ENCODE measurements around the gene MAPK1.
"Not testable (repeated sequence)": the region's sequence is repeated elsewhere in the genome, so short reads cannot be mapped to it uniquely, and the experiment has no call there.

The MAPK1 gene

DNA sequence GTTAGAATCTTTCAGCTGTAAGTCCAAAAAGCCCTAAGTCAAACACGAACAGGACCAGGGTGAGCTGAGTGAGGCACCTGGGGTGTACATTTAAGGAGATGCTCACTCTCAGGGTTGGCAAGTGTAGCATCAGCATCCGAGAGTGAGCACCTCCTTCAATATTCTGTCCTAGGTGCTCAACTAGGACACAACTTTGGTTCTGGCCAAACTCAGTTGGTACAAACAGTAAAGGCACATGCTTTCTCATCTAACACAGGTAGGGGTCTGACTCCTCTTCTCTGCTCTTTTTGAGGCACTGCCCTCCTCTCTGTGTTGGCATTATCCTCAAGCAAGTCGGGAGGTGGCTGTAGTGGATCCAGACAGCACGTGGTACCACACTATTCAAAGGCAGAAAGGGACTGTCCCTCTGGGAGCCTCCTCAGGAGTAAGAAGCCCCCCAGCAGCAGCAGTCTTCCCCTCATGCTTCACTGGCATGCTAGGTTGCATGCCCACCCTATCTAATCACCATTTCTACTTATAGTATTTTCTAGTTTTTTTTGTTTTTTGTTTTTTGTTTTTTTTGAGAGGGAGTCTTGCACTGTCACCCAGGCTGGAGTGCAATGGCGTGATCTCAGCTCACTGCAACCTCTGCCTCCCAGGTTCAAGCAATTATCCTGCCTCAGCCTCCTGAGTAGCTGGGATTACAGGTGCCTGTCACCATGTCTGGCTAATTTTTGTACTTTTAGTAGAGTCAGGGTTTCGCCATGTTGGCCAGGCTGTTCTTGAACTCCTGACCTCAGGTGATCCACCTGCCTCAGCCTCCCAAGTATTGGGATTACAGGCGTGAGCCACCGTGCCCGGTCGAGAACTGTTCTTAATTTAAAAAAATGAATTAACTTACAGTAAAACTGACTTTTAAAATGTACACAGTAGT lies 14.7 kb upstream of the MAPK1 start:
- Histone ChIP-seq H3K9me3 (ENCODE audit: control insufficient read depth, insufficient read depth, low read length) (no peaks in the 10 kb centered on the region), H3K27ac (ENCODE audit: low read length) (no peak overlapping the region), H3K4me1 (ENCODE audit: control insufficient read depth, insufficient read depth, low read length) (no peaks in the 10 kb centered on the region), H3K4me3 (ENCODE audit: low read length) (no peak overlapping the region), H3K36me3 (ENCODE audit: control insufficient read depth, insufficient read depth, low read length) (no peaks in the 10 kb centered on the region), H3K27me3 (ENCODE audit: control insufficient read depth, insufficient read depth, low read length) (no peaks in the 10 kb centered on the region)
- no CpG with 5 or more reads among the region's 10 CpGs for WGBS (ENCODE audit: insufficient coverage, insufficient read length)
- DNase-seq (ENCODE audit: low read depth, low spot score), result no peak

- no peak for DNase-seq (ENCODE audit: low read depth, low spot score)
- H3K4me3 ChIP-seq (ENCODE audit: low read length), result no peak overlapping the region
- no CpG with 5 or more reads among the region's 4 CpGs for WGBS (ENCODE audit: insufficient coverage, insufficient read length)
Measured at GRCh38 chr22:21876486-21877176, 9.2 kb upstream of the MAPK1 start.

GRCh38 chr22:21874953-21875352 lies 7.5 kb upstream of the MAPK1 start:
- DNase-seq (ENCODE audit: low read depth, low spot score); H3K27ac ChIP-seq (ENCODE audit: low read length); H3K4me3 ChIP-seq (ENCODE audit: low read length); H3K27me3 ChIP-seq (ENCODE audit: control insufficient read depth, insufficient read depth, low read length); H3K9me3 ChIP-seq (ENCODE audit: control insufficient read depth, insufficient read depth, low read length); H3K36me3 ChIP-seq (ENCODE audit: control insufficient read depth, insufficient read depth, low read length); H3K4me1 ChIP-seq (ENCODE audit: control insufficient read depth, insufficient read depth, low read length): not testable (repeated sequence)
- WGBS (ENCODE audit: insufficient coverage, insufficient read length), result no CpG with 5 or more reads among the region's 4 CpGs

More at GRCh38 chr22:21876486-21877176, 9.2 kb upstream of the MAPK1 start:
- Histone ChIP-seq H3K27me3 (ENCODE audit: control insufficient read depth, insufficient read depth, low read length) (no peaks in the 10 kb centered on the region), H3K36me3 (ENCODE audit: control insufficient read depth, insufficient read depth, low read length) (no peaks in the 10 kb centered on the region), H3K9me3 (ENCODE audit: control insufficient read depth, insufficient read depth, low read length) (no peaks in the 10 kb centered on the region), H3K4me1 (ENCODE audit: control insufficient read depth, insufficient read depth, low read length) (no peaks in the 10 kb centered on the region), H3K27ac (ENCODE audit: low read length) (no peak overlapping the region)

DNA sequence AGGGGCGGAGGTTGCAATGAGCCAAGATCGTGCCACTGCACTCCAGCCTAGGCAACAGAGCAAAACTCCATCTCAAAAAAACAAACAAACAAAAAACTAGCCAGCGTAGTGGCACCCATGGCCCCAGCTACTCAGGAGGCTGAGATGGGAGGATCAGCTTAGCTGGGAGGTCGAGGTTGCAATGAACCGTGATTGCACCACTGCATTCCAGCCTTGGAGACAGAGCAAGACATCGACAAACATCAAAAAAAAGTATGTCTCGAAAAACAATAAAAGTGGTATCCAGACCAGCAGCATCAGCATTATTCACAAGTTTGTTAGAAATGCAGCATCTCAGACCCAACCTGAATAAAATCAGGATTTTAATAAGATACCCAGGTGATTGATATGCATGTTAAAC lies 6.2 kb upstream of the MAPK1 start:
- no peak overlapping the region for H3K27ac ChIP-seq (ENCODE audit: low read length)
- H3K9me3 ChIP-seq (ENCODE audit: control insufficient read depth, insufficient read depth, low read length), result no peaks in the 10 kb centered on the region
- no CpG with 5 or more reads among the region's 7 CpGs for WGBS (ENCODE audit: insufficient coverage, insufficient read length)
- H3K27me3 ChIP-seq (ENCODE audit: control insufficient read depth, insufficient read depth, low read length), result no peaks in the 10 kb centered on the region
- H3K4me1 ChIP-seq (ENCODE audit: control insufficient read depth, insufficient read depth, low read length), result no peaks in the 10 kb centered on the region
- no peak overlapping the region for H3K4me3 ChIP-seq (ENCODE audit: low read length)
- no peak for DNase-seq (ENCODE audit: low read depth, low spot score)
- no peaks in the 10 kb centered on the region for H3K36me3 ChIP-seq (ENCODE audit: control insufficient read depth, insufficient read depth, low read length)

DNA sequence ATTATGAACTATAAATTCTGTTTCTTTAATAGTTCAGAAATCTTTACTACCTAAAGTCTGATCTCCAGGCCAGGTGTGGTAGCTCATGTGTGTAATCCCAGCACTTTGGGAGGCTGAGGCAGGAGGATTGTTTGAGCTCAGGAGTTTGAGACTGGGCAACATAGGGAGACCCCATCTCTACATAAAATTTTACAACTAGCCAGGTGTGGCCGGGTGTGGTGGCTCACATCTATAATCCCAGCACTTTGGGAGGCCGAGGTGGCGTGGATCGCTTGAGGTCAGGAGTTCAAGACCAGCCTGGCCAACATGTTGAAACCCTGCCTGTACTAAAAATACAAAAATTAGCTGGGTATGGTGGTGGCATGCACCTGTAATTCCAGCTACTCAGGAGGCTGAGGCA lies 5.3 kb upstream of the MAPK1 start:
- not testable (repeated sequence) for H3K27ac ChIP-seq (ENCODE audit: low read length); H3K4me3 ChIP-seq (ENCODE audit: low read length); H3K36me3 ChIP-seq (ENCODE audit: control insufficient read depth, insufficient read depth, low read length); H3K4me1 ChIP-seq (ENCODE audit: control insufficient read depth, insufficient read depth, low read length); H3K27me3 ChIP-seq (ENCODE audit: control insufficient read depth, insufficient read depth, low read length); H3K9me3 ChIP-seq (ENCODE audit: control insufficient read depth, insufficient read depth, low read length); DNase-seq (ENCODE audit: low read depth, low spot score)
- WGBS (ENCODE audit: insufficient coverage, insufficient read length), result no CpG with 5 or more reads among the region's 4 CpGs

- WGBS (ENCODE audit: insufficient coverage, insufficient read length), result no CpG with 5 or more reads among the region's 7 CpGs
- no peaks in the 10 kb centered on the region for H3K4me1 ChIP-seq (ENCODE audit: control insufficient read depth, insufficient read depth, low read length)
- H3K27ac ChIP-seq (ENCODE audit: low read length), result no peak overlapping the region
- H3K9me3 ChIP-seq (ENCODE audit: control insufficient read depth, insufficient read depth, low read length), result no peaks in the 10 kb centered on the region
- H3K4me3 ChIP-seq (ENCODE audit: low read length), result no peak overlapping the region
- DNase-seq (ENCODE audit: low read depth, low spot score), result no peak
- H3K36me3 ChIP-seq (ENCODE audit: control insufficient read depth, insufficient read depth, low read length), result no peaks in the 10 kb centered on the region
- no peaks in the 10 kb centered on the region for H3K27me3 ChIP-seq (ENCODE audit: control insufficient read depth, insufficient read depth, low read length)
Measured at GRCh38 chr22:21868651-21869050, 1.2 kb upstream of the MAPK1 start.

DNA sequence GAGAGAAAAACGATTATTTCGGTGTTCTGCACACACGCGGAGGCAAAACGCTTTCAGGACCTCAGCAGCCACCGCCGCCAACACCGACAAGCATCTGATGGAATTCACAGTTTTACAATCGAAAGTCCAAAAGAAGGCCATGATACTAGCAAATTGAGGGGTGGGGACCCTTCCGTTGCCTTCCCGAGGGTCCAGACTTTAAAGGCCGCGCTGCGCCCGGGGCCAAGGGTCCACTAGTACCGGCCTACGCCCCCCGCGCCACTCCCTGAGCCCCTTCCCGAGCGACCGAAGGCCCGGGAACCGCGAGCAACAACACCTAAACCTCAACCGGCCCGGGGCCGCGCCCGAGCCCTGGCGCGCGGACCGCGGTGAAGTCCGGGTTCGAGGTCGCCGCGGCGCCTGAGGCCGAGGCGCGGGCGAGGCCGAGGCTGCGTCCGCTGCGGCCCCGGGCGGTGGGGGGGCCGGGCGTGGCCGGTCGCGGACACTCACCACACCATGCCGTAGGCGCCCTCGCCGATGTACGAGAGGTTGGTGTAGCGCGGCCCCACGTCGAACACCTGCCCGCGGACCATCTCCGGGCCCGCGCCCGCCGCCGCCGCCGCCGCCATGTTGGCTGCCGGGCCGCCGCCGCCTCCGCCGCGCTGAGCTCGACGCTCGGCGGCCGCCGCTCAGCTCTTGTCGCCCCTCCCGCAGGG lies 465 bp downstream of the MAPK1 start:
- H3K4me3 ChIP-seq (ENCODE audit: low read length), result peak overlapping the region; percentile 83

DNA sequence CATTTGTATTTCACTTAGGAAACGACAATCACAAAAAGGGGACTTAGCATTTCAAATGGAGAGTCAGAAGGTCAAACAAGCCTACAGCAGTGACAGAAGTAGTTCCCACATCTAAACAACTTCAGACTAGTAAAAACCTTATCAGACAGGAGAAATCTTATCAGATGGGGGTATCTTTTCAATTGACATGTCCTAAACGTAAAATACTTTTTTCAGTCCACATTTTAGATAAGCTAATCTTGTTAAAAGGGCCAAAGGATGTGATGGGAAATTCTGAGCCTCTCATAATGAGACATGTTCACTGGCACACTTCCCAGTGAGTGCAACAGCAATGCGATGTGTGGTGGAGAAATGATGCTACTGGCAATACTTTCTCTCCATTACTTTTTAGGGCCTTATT lies 2.4 kb downstream of the MAPK1 start:
- no peak overlapping the region for H3K27ac ChIP-seq (ENCODE audit: low read length)
- H3K4me1 ChIP-seq (ENCODE audit: control insufficient read depth, insufficient read depth, low read length), result no peaks in the 10 kb centered on the region
- WGBS (ENCODE audit: insufficient coverage, insufficient read length), result no CpG with 5 or more reads among the region's 3 CpGs
- no peaks in the 10 kb centered on the region for H3K9me3 ChIP-seq (ENCODE audit: control insufficient read depth, insufficient read depth, low read length)
- H3K4me3 ChIP-seq (ENCODE audit: low read length), result no peak overlapping the region
- no peak for DNase-seq (ENCODE audit: low read depth, low spot score)
- H3K27me3 ChIP-seq (ENCODE audit: control insufficient read depth, insufficient read depth, low read length), result no peaks in the 10 kb centered on the region
- no peaks in the 10 kb centered on the region for H3K36me3 ChIP-seq (ENCODE audit: control insufficient read depth, insufficient read depth, low read length)

More for the DNA sequence above, 465 bp downstream of the MAPK1 start:
- DNase-seq (ENCODE audit: low read depth, low spot score), result no peak
- no peaks in the 10 kb centered on the region for H3K36me3 ChIP-seq (ENCODE audit: control insufficient read depth, insufficient read depth, low read length)
- no peak overlapping the region for H3K27ac ChIP-seq (ENCODE audit: low read length)
- no peaks in the 10 kb centered on the region for H3K9me3 ChIP-seq (ENCODE audit: control insufficient read depth, insufficient read depth, low read length)
- H3K4me1 ChIP-seq (ENCODE audit: control insufficient read depth, insufficient read depth, low read length), result no peaks in the 10 kb centered on the region
- WGBS (ENCODE audit: insufficient coverage, insufficient read length), result no CpG with 5 or more reads among the region's 91 CpGs
- H3K27me3 ChIP-seq (ENCODE audit: control insufficient read depth, insufficient read depth, low read length), result no peaks in the 10 kb centered on the region

- Histone ChIP-seq H3K27me3 (ENCODE audit: control insufficient read depth, insufficient read depth, low read length) (no peaks in the 10 kb centered on the region), H3K4me3 (ENCODE audit: low read length) (no peak overlapping the region), H3K9me3 (ENCODE audit: control insufficient read depth, insufficient read depth, low read length) (no peaks in the 10 kb centered on the region), H3K27ac (ENCODE audit: low read length) (no peak overlapping the region), H3K4me1 (ENCODE audit: control insufficient read depth, insufficient read depth, low read length) (no peaks in the 10 kb centered on the region), H3K36me3 (ENCODE audit: control insufficient read depth, insufficient read depth, low read length) (no peaks in the 10 kb centered on the region)
- no peak for DNase-seq (ENCODE audit: low read depth, low spot score)
- WGBS (ENCODE audit: insufficient coverage, insufficient read length), result no CpG with 5 or more reads among the region's 9 CpGs
Measured at GRCh38 chr22:21862386-21863245, 4.8 kb downstream of the MAPK1 start.

DNA sequence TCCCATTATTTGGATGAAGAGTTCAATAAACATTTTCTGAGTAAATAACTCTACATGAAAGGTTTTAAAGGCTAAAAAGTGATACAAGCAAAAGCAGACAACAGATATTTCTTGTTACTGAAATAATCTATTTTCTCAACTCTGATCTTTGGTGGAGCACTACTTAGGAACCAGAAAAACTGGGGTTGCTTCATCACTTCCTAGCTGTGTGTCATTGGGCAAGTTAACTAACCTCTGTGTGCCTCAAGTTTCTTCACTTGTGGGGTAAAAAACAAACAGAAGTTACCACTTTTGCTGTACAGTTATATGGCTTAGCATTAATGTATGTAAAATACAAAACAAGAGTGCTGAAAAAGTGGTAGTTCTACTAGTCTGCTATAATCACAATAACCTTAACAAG lies 5.6 kb downstream of the MAPK1 start:
- no peaks in the 10 kb centered on the region for H3K9me3 ChIP-seq (ENCODE audit: control insufficient read depth, insufficient read depth, low read length)
- no peaks in the 10 kb centered on the region for H3K27me3 ChIP-seq (ENCODE audit: control insufficient read depth, insufficient read depth, low read length)
- H3K4me3 ChIP-seq (ENCODE audit: low read length), result no peak overlapping the region
- no peaks in the 10 kb centered on the region for H3K4me1 ChIP-seq (ENCODE audit: control insufficient read depth, insufficient read depth, low read length)
- DNase-seq (ENCODE audit: low read depth, low spot score), result no peak
- H3K27ac ChIP-seq (ENCODE audit: low read length), result no peak overlapping the region
- no peaks in the 10 kb centered on the region for H3K36me3 ChIP-seq (ENCODE audit: control insufficient read depth, insufficient read depth, low read length)
